GM21515 (cell line): ENCODE data around the gene PC.
"Not testable (repeated sequence)": the region's sequence is repeated elsewhere in the genome, so short reads cannot be mapped to it uniquely, and the experiment has no call there.

Experiments used
- ATAC-seq: cut with Tn5 transposase; IDR thresholded peaks from one replicate; pipeline ENCODE4 v1.9.1; 2021; ENCODE audit not compliant: unreplicated experiment

Gene PC

DNA sequence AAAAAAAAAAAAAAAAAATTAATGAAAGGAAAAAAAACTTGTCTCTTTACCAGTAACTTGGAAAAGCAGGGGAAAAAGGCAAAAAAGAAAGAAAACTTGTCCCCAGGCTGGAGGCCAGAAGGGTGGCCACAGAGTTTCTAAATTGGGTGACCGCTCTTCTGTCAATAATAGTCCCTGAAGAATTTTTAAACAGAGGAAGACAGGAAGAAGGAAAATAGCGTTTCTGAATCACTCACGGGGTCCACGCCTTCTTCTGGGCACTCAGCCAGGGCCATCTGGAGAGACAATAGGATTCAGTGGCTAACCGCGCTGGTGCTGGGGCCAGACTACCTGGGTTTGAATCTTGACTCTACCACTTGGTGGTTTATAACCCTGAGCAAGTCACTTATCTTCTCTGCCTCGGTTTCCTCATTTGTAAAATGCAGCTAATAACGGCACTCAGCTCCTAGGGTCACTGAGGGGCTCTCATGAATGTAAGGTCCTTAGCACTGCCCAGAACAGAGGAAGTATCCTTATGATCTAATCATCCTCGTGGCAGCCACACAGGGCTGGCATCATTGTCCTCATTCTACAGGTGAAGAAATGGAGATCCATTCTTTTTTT is 23.9 kb upstream of the PC start:
- no peak for ATAC-seq

- ATAC-seq, result no peak
Observed at GRCh38 chr11:66979336-66979980, 21.3 kb upstream of the PC start.

DNA sequence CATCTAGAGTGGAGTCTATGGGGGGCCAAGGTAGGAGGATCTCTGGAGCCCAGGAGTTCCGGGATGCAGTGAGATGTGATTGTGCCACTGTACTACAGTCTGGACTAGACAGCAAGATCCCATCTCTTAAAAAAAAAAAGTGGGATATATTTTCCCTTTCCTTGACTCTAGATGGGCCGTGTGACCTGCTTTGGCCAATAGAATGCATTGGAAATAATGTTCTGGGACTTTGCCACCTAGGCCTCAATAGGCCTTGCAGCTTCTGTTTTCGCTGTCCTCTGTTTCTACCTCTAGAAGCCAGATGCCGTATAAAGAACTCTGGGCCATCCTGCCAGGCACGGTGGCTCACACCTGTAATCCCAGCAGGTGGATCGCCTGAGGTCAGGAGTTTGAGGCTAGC is 20.5 kb upstream of the PC start:
- ATAC-seq, result no peak

DNA sequence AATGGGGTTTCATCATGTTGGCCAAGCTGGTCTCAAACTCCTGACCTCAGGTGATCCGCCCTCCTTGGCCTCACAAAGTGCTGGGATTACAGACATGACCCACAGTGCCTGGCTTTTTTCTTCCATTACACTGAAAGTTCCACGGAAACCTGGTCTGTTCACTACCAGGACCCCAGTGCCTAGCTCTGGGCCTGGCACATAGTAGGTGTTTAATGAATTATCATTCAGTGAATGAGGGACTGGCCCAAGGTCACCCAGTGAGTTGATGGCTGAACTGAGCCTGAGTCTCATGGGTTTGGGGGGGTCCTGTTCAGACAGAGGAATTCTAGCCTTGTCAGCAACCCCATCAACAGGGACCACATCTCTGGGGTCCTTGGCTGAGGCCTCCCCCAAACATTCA is 20.0 kb upstream of the PC start:
- no peak for ATAC-seq

- ATAC-seq, result no peak
Observed at GRCh38 chr11:66976925-66977324, 18.7 kb upstream of the PC start.

DNA sequence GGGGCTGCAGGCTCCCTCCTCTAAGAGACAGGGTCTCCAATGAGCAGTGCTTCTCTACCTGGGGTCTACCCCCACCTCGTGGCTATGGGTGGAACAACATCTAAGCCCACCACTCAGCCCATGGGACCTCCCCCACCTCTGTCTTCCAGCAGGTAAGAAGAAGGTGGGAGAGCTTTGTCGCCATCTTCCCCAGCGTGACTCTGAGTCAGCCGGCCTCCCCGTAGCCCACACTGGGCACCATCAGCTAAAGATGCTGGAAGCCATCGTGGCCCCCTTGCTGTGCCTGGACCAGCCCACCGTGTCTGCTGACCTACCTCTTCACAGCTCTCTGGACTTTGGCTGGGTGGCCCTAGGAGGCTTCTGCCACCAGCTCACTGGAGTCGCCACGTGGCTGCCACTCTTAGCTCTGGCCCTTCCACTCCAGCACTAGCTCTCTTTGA is 17.9 kb upstream of the PC start:
- no peak for ATAC-seq

DNA sequence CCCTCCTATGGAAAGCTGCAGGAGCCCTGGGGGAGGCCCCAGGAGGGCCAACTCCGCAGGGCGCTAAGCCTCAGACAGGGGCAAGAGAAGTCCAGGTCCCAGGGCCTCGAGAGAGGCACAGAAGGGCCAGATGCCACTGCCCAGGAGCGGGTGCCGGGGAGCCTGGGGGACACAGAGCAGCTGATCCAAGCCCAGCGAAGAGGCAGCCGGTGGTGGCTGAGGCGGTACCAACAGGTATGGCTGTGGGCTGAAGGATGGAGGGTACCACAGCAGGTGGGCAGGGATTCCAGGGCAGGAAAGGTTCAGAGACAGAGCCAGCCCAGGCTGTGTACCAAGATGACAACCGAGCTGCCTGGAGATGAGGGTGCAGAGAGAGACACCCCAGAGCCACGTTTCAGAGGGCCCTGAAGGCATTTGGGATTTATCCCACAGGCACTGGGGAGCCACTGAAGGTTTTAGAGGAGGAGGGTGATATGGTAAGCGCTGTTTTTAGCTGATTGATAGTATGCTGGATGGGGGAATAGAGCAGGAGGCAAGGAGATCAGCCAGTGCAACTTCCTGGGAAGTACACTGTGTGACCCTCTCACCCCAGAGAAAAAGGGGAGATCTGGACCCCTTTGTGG is 17.3 kb upstream of the PC start:
- no peak for ATAC-seq

GRCh38 chr11:66974724-66975404 is 16.7 kb upstream of the PC start, which contains the start of gene C11orf86:
TSS of gene C11orf86 (plus strand) at chr11:66975304. CDS start at chr11:66975363, 59 bp downstream.
- no peak for ATAC-seq

- ATAC-seq, result no peak
Observed at GRCh38 chr11:66973956-66974580, 15.9 kb upstream of the PC start.

GRCh38 chr11:66971488-66971887 is 13.3 kb upstream of the PC start:
- no peak for ATAC-seq

- no peak for ATAC-seq
Observed at GRCh38 chr11:66970807-66971442, 12.7 kb upstream of the PC start.

- ATAC-seq, result no peak
Observed at GRCh38 chr11:66970371-66970806, 12.2 kb upstream of the PC start.

GRCh38 chr11:66969584-66970225 is 11.5 kb upstream of the PC start:
- no peak for ATAC-seq

DNA sequence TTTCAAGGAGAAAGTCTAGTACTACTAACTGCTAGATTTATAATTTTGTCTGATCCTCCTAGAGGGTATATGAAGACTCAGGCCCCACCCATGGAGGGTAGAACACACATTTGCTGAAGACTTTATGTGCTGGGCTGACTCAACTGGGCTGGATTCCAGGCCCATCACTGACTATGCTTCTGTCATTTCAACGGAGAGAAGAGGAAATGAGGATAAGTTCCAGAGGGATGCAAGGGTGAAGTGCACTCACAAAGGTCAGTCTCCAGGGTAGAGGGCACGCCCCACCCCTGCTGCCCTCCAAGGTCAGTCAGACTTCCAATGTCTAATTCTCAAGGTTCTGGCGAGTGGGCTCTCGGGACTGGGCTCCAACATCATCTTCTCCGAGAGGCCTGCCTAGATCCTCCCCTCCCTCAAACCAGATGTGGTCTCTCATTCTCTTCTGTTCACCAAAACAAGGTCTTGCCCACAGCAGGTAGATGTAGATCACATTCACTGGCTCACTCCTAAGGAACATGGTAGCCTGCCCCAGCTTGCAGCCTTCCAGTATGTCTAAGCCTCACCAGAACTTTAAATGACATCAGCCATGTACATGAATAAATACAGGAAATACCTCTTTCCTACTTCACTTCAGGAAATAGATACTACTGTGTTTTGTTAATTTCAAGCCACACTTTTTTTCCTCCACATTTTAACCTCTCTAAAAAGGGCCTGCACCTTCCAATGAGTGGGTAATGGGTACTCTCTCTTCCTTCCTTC is 9.7 kb upstream of the PC start:
- ATAC-seq, result no peak

- no peak for ATAC-seq
Observed at GRCh38 chr11:66966351-66966750, 8.2 kb upstream of the PC start.

DNA sequence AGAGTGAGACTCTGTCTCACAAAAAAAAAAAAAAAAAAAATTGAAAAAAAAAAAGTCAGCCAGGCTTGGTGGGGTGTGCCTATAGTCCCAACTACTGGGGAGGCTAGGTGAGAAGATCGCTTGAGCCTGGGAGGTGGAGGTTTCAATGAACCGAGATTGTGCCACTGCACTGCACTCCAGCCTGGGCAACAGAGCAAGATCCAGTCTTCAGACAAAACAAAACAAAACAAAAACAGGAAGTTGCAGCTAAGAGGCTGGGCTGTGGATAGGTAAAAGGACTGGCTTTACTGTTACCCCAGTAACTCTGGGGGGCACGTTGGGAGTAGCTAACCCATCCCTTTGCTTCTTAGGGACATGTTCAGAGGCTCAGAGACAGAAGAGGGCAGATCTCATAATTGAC is 6.3 kb upstream of the PC start:
- ATAC-seq, result no peak

DNA sequence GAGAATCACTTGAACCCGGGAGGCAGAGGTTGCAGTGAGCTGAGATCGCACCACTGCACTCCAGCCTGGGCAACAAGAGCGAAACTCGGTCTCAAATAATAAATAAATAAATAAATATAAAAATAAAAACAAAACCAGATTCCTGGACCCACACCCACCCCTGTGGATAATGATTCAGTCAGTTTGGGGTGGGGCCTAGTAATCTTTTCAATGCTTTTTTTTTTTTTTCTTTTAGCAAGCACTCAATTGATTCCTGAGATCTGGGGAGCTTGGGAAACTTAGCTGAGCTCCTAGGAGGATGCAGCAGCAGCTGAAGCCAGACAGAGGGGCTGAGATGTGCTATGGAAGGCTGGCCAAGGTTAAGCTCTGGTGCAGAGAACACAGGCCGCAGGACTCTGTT is 4.6 kb upstream of the PC start:
- ATAC-seq, result no peak

DNA sequence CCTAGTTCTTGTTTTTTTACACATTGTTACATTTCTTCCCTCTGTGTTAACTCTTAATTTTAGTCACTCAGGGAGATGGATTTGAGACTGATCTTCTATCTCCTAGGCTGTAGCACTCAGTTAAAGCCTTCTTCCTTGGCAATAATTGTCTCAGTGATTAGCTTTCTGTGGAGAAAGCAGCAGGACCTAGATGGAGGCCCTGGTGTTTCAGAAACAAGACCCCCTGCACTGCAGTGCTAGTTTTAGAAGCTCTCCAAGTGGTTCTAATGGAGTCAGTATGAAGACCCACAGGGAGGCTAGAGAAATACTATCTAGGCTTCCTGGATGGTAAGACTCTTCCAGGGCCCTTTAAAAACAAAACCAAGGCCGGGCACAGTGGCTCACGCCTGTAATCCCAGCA is 4.1 kb upstream of the PC start:
- no peak for ATAC-seq

DNA sequence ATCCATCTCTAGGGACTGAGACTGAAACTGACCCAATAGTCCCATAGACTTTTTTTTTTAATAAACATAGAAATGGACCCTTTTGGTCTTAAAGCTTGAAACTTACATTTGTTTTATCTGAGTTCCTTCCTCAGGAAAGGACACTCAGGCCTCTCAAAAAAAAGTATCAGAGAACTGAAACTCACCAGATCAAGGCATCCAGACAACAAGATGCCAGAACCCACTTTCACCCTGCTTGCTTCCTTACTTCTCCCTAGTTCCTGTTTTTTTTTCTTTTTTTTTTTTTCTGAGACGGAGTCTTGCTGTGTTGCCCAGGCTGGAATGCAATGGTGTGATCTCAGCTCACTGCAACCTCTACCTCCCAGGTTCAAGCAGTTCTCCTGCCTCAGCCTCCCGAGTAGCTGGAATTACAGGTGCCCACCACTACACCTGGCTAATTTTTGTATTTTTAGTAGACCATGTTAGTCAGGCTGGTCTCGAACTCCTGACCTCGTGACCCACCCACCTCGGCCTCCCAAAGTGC is 3.6 kb upstream of the PC start:
- not testable (repeated sequence) for ATAC-seq

GRCh38 chr11:66958956-66959274 is 732 bp upstream of the PC start:
- ATAC-seq, result no peak
